Ovary (tissue), 3 donors: ENCODE results near the gene SP2.

Experiments
- CTCF ChIP-seq, 3 donors: fragments of 450-650 bp in 2 of 3; fragments of 200-600 bp in 1 of 3; IDR thresholded peaks; one replicate each; pipeline versions ENCODE4 v1.5.1 to v1.8.0; 2016 to 2022; ENCODE audit warnings: antibody characterized with exemption in 3 of 3, mild to moderate bottlenecking in 1 of 3
- EP300 ChIP-seq: sonication (generic); formaldehyde crosslinking; IDR thresholded peaks from one replicate; pipeline ENCODE4 v1.6.1; 2017; ENCODE audit warnings: antibody characterized with exemption
- POLR2A ChIP-seq: fragments of 450-650 bp; IDR thresholded peaks from one replicate; pipeline ENCODE4 v1.6.1; 2017; ENCODE audit warnings: antibody characterized with exemption, mild to moderate bottlenecking, moderate library complexity
- donor health status: DM: no; HTN: no; CAD: no.

- TF ChIP-seq POLR2A (no peak), CTCF (IDR thresholded peaks at IDR 0.05) (no peak), EP300 (no peak)
These were observed 40.3 kb upstream of the SP2 start for GRCh38 chr17:47855737-47856136.
